ENCODE data around the gene RGS12. TPM values are rescaled to one million over a fixed set of nuclear protein-coding genes. Genes with fewer than 3 reads are reported as not detected.

RGS12 gene
- total RNA-seq, 1 donor from 2014 or later, result 34.2 TPM

GRCh38 chr4:3249711-3250437 lies 42.9 kb upstream of the RGS12 start:
- no peaks in the 10 kb centered on the region for H3K27me3 ChIP-seq (ENCODE audit: control insufficient read depth, insufficient read depth, low read length)
- H3K36me3 ChIP-seq (ENCODE audit: control insufficient read depth, insufficient read depth, low read length), result no peaks in the 10 kb centered on the region
- no peak for FAIRE-seq
- DNase-seq (ENCODE audit: low read depth), result no peak
- no peak overlapping the region for H3K4me3 ChIP-seq (ENCODE audit: low read depth, low read length)
- TF ChIP-seq CTCF (IDR thresholded peaks at IDR 0.05; ENCODE audit: insufficient read depth, low read length, severe bottlenecking), result no peak

- Histone ChIP-seq H3K36me3 (ENCODE audit: control insufficient read depth, insufficient read depth, low read length) (no peaks in the 10 kb centered on the region), H3K4me3 (ENCODE audit: low read depth, low read length) (no peak overlapping the region), H3K27me3 (ENCODE audit: control insufficient read depth, insufficient read depth, low read length) (no peaks in the 10 kb centered on the region)
- DNase-seq (ENCODE audit: low read depth) (no peak), FAIRE-seq (no peak)
- no peak for TF ChIP-seq CTCF (IDR thresholded peaks at IDR 0.05; ENCODE audit: insufficient read depth, low read length, severe bottlenecking)
These were observed 42.3 kb upstream of the RGS12 start for GRCh38 chr4:3250438-3250955.

- Histone ChIP-seq H3K4me3 (ENCODE audit: low read depth, low read length) (no peak overlapping the region), H3K36me3 (ENCODE audit: control insufficient read depth, insufficient read depth, low read length) (no peaks in the 10 kb centered on the region), H3K27me3 (ENCODE audit: control insufficient read depth, insufficient read depth, low read length) (peaks cover 1% of the 10 kb centered on the region)
- no peak for TF ChIP-seq CTCF (IDR thresholded peaks at IDR 0.05; ENCODE audit: insufficient read depth, low read length, severe bottlenecking)
- FAIRE-seq (no peak), DNase-seq (ENCODE audit: low read depth) (no peak)
These were observed 41.7 kb upstream of the RGS12 start for GRCh38 chr4:3250956-3251690.

- Histone ChIP-seq H3K36me3 (ENCODE audit: control insufficient read depth, insufficient read depth, low read length) (no peaks in the 10 kb centered on the region), H3K27me3 (ENCODE audit: control insufficient read depth, insufficient read depth, low read length) (peaks cover 1% of the 10 kb centered on the region), H3K4me3 (ENCODE audit: low read depth, low read length) (no peak overlapping the region)
- TF ChIP-seq CTCF (IDR thresholded peaks at IDR 0.05; ENCODE audit: insufficient read depth, low read length, severe bottlenecking), result no peak
- no peak for FAIRE-seq
- DNase-seq (ENCODE audit: low read depth), result no peak
These were observed 40.9 kb upstream of the RGS12 start for GRCh38 chr4:3251691-3252479.

GRCh38 chr4:3252480-3252828 lies 40.4 kb upstream of the RGS12 start:
- no peaks in the 10 kb centered on the region for H3K36me3 ChIP-seq (ENCODE audit: control insufficient read depth, insufficient read depth, low read length)
- DNase-seq (ENCODE audit: low read depth), result no peak
- peaks cover 1% of the 10 kb centered on the region for H3K27me3 ChIP-seq (ENCODE audit: control insufficient read depth, insufficient read depth, low read length)
- no peak overlapping the region for H3K4me3 ChIP-seq (ENCODE audit: low read depth, low read length)
- no peak for TF ChIP-seq CTCF (IDR thresholded peaks at IDR 0.05; ENCODE audit: insufficient read depth, low read length, severe bottlenecking)
- no peak for FAIRE-seq

Data from bronchial epithelial cell (primary cell).